Subcutaneous abdominal adipose tissue (tissue), 5 donors: ENCODE results near the gene RACGAP1.

Source experiments
- H3K27ac ChIP-seq: one replicate; pipeline ENCODE4 v1.7.0; 2013; ENCODE audit warnings: low read depth, mild to moderate bottlenecking, inconsistent platforms, low read length, moderate library complexity
- H3K27me3 ChIP-seq, 5 donors: one replicate each; pipeline ENCODE4 v1.7.0; 2013; ENCODE audit warnings: low read length in 5 of 5, inconsistent platforms in 1 of 5; ENCODE audit not compliant: control insufficient read depth in 5 of 5, insufficient read depth in 4 of 5
- H3K36me3 ChIP-seq, 5 donors: one replicate each; pipeline ENCODE4 v1.7.0; 2013; ENCODE audit warnings: low read length in 5 of 5; ENCODE audit not compliant: control insufficient read depth in 5 of 5, insufficient read depth in 5 of 5
- H3K4me1 ChIP-seq, 5 donors: one replicate each; pipeline ENCODE4 v1.7.0; 2013; ENCODE audit warnings: low read length in 5 of 5, mild to moderate bottlenecking in 3 of 5, moderate library complexity in 1 of 5; ENCODE audit not compliant: control insufficient read depth in 5 of 5, insufficient read depth in 5 of 5
- H3K4me3 ChIP-seq, 5 donors: one replicate each; pipeline ENCODE4 v1.7.0; 2013; ENCODE audit warnings: low read length in 5 of 5, low read depth in 1 of 5
- H3K9ac ChIP-seq, 5 donors: one replicate each; pipeline ENCODE4 v1.7.0; 2013; ENCODE audit warnings: low read length in 5 of 5, mild to moderate bottlenecking in 4 of 5, moderate library complexity in 3 of 5
- H3K9me3 ChIP-seq, 5 donors: one replicate each; pipeline ENCODE4 v1.7.0; 2013; ENCODE audit warnings: low read length in 5 of 5; ENCODE audit not compliant: control insufficient read depth in 5 of 5
- donor health status: healthy.
- donor health status: healthy.
- donor health status: healthy.
- donor health status: healthy.
- donor health status: healthy.

Gene RACGAP1

DNA sequence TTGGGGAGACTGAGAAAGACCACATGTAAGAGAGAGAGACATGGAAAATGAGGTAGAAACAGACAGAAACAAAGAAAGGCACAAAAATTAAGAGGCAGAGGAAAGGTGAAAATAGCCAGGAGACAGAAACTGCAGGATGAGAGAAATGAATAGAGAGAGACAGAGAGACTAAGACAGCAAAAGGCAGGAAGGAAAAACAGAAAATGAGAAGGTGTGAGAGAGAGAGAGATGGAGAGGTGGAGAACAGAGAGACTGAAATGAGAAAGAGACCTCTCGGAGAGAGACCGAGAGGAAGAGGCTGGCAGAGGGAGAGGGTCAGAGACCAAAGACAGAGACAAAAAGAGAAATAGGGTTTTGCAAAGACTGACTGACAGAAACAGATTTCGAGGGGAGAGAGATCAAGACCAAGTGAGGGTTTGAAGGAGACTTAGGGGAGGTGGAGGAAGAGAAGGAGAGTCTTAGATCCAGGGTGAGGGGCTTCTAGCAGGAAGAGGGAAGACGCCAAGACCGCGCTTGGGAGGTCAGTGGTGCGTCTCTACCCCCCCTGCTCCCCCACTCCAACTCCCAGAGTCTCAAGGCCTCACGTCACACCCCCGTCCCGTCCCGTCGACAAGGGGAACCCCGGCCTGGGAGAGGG is 64.7 kb downstream of the RACGAP1 start:
- H3K27me3 ChIP-seq = peaks cover 34 to 61% (median 42%) of the 10 kb centered on the region in 5 donors
- no peaks in the 10 kb centered on the region for H3K36me3 ChIP-seq
- no peaks in the 10 kb centered on the region for H3K9me3 ChIP-seq
- no peak overlapping the region for H3K4me3 ChIP-seq
- no peak overlapping the region for H3K9ac ChIP-seq
- H3K27ac ChIP-seq = no peak overlapping the region
- peaks cover 0 to 20% (median 3%) of the 10 kb centered on the region in 5 donors for H3K4me1 ChIP-seq

DNA sequence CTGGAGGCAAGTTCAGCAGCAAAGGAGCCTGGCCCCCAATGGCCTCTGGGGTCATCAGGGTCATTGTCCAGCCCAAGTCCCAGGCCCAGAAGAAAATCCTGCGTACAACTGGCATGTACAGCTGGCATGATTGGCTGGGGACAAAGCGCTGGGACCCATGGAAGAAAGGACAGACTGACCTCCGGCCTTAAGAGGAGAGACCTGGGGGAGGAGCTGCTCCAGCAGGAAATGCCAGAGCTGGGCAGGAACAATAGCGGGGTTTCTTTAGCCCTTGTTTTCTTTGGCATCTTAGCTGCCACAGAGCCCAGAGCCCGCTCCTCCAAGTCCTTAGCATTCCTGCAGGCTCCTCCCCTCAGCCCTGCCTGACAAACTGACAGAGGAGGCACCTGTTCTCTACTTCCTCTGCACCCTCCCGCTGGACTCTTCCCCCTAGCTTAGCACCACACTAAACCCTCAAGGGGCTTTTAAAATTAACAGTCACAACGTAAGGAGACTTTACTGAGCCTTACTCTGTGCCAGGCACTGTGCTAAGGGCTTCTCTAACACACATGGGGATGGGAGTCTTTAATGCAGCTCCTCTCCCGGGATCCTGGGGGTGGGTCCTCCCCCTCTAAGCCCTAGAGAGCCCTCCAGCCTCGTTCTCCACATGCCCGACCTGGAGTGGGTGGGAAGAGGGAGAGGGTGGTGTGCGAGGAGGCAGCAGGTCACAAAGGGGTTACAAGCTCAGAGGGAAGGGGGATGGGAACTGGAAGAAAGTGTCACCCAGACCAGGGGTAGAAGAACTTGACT is 65.4 kb downstream of the RACGAP1 start:
- Histone ChIP-seq H3K4me3 (no peak overlapping the region), H3K4me1 (peaks cover 0 to 20% (median 3%) of the 10 kb centered on the region in 5 donors), H3K9ac (no peak overlapping the region), H3K27me3 (peaks cover 36 to 65% (median 45%) of the 10 kb centered on the region in 5 donors), H3K27ac (no peak overlapping the region), H3K9me3 (no peaks in the 10 kb centered on the region), H3K36me3 (no peaks in the 10 kb centered on the region)

DNA sequence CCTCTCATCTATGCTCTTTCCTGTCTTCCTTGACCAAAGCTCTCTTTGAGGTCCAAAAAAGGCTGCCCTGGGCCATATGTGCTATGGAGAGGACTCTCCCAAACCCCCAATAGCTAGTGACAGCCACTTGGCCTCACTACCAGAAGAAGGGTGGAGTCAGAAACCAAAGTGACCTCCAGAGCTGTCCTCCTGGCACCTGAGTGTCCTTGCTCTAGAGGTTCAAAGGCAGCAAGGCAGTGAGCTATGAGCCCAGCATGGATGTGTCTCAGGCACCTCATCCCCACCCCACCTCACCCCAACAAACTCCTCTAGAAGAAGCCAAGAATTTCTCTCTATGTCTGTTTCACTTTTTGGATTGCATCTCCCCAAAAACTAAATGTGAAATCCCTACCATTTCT is 67.7 kb downstream of the RACGAP1 start:
- Histone ChIP-seq H3K27ac (no peak overlapping the region), H3K36me3 (no peaks in the 10 kb centered on the region), H3K27me3 (peaks cover 45 to 68% (median 52%) of the 10 kb centered on the region in 5 donors), H3K9ac (no peak overlapping the region), H3K9me3 (no peaks in the 10 kb centered on the region), H3K4me3 (no peak overlapping the region), H3K4me1 (peaks cover 0 to 20% (median 3%) of the 10 kb centered on the region in 5 donors)

DNA sequence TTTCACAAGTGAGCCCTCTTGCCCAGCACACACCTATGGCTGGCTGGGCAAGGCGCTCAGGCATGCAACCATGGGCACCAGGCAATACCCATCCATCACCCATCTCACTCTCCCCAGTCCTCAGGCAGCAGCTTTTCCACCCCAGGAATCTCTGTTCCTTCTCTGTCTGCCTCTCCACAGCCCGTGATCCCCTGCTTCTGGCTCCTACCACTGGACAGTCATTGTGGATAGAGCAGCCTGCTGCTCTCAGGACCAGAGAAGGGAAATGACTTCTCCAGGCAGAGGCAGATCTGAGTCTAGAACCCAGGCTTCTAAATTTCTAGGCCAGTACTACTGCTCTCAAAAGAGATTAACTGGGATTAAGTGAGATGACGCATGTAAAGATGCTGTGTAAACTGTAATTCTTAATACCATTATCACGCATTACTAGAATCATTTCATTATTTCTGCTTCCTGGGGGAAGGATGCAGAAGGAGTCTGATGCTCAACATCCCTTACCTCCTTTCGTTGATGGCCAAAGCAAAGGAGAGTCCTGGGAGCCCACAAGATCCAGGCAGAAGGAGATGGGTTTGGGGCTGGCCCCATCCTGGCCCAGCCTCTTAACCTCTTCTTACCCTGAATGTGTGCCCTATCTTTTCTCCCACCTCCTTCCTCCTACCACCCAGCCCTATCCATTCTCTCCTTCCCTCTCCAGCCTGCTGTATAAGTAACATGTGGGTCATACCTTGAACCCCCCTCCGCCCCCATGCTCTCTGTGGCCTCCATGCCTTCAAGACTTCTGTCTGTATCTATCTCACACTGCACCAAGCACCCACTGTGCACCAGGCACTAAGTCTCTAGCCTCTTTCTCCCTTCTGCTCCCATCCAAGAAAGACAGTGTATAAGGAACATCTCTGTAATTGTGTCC is 68.4 kb downstream of the RACGAP1 start:
- no peak overlapping the region for H3K4me3 ChIP-seq
- peaks cover 45 to 61% (median 55%) of the 10 kb centered on the region in 5 donors for H3K27me3 ChIP-seq
- H3K9me3 ChIP-seq = no peaks in the 10 kb centered on the region
- H3K36me3 ChIP-seq = no peaks in the 10 kb centered on the region
- peaks cover 0 to 20% (median 3%) of the 10 kb centered on the region in 5 donors for H3K4me1 ChIP-seq
- H3K27ac ChIP-seq = no peak overlapping the region
- H3K9ac ChIP-seq = no peak overlapping the region

DNA sequence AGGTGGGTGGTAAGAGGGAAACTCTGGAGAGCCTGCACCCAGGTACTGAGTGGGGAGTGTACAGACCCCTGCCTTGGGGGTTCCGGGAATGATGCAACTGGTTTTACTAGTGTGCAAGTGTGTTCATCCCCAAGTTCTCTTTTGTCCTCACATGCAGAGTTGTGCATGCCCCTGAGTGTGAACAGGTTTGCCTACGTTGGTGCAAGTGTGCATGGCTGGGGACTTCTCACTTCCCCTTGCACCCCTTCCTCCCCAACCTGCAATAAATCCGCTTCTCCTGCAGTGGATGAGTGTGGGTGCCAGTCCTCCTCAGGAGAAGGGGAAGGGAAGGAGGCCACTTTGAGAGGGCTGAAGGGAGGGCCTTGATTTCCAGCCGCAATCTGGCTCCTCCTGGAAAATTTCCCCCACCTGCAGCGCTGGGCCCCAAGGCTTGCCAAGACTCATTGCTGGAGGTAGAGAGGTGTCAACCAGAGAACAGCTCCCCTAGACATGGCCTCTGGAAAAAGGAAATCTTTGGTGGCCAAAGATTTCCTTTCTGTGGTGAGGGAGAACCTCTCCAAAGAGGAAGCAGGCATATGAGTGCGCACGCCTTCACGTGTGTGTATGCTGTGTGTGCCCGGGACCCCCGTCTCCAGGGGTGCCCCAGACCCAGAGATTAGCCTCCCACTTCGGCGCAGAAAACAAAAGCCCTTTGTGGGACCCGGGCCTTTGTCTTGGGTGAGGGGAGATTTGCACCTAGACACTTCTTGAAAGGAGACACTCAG is 69.2 kb downstream of the RACGAP1 start:
- Histone ChIP-seq H3K9me3 (no peaks in the 10 kb centered on the region), H3K9ac (no peak overlapping the region), H3K27ac (no peak overlapping the region), H3K27me3 (peaks cover 43 to 60% (median 51%) of the 10 kb centered on the region in 5 donors), H3K4me1 (peaks cover 0 to 17% (median 4%) of the 10 kb centered on the region in 5 donors), H3K4me3 (no peak overlapping the region), H3K36me3 (no peaks in the 10 kb centered on the region)

DNA sequence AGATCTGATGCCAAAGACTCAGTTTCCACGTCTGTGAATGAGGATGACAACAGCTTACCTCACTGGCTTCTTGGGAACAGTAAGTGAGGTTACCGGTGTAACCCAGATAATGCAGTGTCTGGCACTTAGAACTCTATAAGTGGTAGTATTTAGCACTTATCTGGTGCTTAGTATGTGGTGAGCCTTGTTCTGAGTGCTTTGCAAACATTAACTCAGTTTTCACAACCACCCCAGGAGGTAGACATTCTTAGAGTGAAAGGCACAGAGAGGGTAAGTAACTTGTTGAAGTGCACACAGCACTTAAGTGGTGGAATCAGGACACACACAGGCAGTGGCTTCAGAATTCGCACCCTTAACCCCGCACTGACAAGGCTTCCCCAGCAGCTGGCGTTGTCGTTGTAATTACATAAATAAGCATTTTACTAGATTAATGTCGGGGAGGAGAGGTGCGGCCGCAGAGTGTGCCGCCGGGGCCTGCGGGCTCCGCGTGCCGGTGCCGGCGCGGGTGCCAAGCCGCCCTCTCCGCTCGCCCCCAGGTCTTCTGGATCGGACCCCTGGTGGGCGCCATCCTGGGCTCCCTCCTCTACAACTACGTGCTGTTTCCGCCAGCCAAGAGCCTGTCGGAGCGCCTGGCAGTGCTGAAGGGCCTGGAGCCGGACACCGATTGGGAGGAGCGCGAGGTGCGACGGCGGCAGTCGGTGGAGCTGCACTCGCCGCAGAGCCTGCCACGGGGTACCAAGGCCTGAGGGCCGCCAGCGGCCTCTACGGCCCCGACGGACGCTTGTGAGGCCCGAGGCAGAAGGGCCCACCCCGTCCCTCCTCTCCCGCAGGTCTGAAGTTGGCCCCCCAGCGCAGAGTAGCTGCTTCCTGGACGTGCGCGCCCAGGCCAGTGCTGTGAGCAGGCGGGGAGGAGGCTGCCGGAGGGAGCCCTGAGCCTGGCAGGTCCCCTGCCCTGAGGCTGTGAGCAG is 70.1 kb downstream of the RACGAP1 start:
- Histone ChIP-seq H3K9me3 (no peaks in the 10 kb centered on the region), H3K36me3 (no peaks in the 10 kb centered on the region), H3K4me1 (peaks cover 0 to 15% (median 12%) of the 10 kb centered on the region in 5 donors), H3K9ac (no peak overlapping the region), H3K27me3 (peaks cover 33 to 52% (median 42%) of the 10 kb centered on the region in 5 donors), H3K4me3 (no peak overlapping the region), H3K27ac (no peak overlapping the region)

DNA sequence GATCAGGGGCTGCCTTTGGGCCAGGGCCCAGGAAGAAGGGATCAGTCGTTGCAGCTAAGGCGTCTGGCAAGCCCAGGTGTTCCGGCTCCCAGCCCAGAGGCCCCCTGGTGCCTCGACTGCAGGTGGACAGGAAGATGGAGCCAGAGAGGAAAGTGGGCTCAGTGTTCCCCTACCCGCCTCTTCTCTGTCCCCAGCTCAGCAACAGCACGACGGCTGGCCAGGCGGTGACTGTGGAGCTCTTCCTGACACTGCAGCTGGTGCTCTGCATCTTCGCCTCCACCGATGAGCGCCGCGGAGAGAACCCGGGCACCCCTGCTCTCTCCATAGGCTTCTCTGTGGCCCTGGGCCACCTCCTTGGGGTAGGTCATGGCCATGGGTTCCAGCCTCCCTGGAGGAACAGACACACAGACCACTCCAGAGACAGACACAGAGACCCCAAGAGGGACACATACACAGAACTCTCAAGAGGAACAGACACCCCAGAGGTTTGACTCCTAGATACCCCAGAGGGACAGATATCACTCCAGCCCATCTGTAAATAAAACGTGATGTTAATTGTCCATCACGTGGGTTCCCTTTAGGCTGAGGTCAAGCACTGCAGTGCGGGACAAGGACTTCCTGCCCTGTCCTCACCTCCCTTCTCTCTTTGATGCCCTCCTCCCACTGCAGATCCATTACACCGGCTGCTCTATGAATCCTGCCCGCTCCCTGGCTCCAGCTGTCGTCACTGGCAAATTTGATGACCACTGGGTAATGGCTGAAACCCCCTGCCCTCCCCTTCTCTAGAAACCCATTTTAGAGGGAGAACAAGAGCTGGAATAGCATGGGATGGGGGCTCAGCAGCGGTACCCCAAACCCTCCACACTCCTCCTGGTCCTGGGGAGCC is 71.1 kb downstream of the RACGAP1 start:
- Histone ChIP-seq H3K4me3 (no peak overlapping the region), H3K27ac (no peak overlapping the region), H3K4me1 (peaks cover 0 to 14% (median 7%) of the 10 kb centered on the region in 5 donors), H3K9me3 (no peaks in the 10 kb centered on the region), H3K9ac (no peak overlapping the region), H3K27me3 (peaks cover 25 to 43% (median 33%) of the 10 kb centered on the region in 5 donors), H3K36me3 (no peaks in the 10 kb centered on the region)

DNA sequence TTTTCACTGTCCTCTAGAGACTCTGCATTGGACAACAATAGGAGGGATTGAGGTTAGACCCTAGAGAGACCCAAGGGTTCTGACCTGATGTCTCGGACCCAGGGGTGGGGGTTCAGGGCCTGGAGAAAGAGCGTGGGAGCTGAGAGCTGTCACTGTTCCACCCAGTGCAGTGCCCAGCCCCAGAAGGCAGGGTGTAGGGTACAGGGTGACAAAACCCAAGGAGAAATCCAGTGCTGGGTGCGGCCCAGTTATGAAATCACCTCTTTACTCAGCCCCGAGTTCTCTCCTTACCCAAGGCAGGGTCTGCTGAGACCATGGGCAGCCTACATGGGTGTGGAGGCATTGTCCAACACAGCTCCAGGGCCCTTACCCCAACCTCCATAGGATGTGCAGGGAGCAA is 72.1 kb downstream of the RACGAP1 start:
- Histone ChIP-seq H3K27ac (no peak overlapping the region), H3K36me3 (no peaks in the 10 kb centered on the region), H3K9me3 (no peaks in the 10 kb centered on the region), H3K9ac (no peak overlapping the region), H3K27me3 (peaks cover 20 to 36% (median 25%) of the 10 kb centered on the region in 5 donors), H3K4me3 (no peak overlapping the region), H3K4me1 (peaks cover 0 to 14% (median 9%) of the 10 kb centered on the region in 5 donors)
